HG02642 (cell line): ENCODE measurements around the gene HMGXB3.

Source experiments
- ATAC-seq: cut with Tn5 transposase; IDR thresholded peaks from one replicate; pipeline ENCODE4 v1.9.1; 2021; ENCODE audit warnings: mild to moderate bottlenecking; ENCODE audit not compliant: unreplicated experiment, poor library complexity

Gene HMGXB3

DNA sequence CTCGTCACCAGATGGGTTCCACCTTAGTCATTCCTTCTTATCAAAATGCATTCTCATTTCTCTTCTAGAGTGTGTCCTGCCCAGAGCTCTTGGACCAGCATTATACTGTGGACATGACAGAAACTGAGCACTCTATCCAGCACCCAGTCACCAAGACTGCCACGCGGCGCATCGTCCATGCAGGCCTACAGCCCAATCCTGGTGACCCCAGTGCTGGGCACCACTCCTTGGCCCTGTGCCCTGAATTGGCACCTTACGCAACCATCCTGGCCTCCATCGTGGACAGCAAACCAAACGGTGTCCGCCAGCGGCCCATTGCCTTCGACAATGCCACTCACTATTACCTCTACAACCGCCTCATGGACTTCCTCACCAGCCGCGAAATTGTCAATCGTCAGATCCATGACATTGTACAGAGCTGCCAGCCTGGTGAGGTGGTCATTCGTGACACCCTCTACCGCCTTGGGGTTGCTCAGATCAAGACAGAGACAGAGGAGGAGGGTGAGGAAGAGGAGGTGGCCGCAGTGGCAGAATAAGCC, 51.2 kb downstream of the HMGXB3 start:
- no peak for ATAC-seq

DNA sequence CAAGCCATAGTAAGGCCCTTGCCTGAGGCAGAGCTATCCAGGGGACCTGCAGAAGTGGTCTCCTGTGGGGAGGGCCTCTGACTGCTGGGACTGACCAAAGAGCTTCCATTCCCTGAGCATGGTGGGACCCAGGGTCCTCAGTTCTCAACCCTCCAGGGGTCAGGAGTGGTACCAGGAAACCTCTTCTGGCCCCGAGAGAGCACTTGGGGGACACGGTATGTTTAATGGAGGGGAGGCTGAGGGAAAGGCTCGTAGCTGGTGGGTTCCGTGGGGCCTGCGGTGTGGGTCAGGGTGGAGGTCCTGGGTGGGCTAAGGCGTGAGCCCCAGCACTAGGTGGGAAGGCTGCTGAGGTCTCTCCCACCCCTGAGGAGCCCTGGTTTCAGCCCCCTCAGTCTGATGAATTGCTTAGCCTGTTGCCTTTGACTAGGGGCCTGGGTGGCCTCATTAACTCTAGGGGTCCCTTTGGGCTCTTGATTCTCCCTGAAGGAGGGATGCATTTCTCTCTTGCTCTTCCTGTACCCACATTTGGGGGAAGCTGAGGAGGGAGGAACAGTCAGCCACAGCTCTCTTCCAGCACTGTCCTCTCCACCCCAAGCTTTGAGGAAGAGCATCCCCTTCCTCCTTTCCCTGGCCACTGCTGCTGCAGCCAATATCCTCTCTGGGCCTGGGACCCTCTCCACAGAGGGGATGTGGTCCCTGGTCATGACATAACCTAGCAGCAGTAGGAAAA, 51.9 kb downstream of the HMGXB3 start:
- no peak for ATAC-seq

DNA sequence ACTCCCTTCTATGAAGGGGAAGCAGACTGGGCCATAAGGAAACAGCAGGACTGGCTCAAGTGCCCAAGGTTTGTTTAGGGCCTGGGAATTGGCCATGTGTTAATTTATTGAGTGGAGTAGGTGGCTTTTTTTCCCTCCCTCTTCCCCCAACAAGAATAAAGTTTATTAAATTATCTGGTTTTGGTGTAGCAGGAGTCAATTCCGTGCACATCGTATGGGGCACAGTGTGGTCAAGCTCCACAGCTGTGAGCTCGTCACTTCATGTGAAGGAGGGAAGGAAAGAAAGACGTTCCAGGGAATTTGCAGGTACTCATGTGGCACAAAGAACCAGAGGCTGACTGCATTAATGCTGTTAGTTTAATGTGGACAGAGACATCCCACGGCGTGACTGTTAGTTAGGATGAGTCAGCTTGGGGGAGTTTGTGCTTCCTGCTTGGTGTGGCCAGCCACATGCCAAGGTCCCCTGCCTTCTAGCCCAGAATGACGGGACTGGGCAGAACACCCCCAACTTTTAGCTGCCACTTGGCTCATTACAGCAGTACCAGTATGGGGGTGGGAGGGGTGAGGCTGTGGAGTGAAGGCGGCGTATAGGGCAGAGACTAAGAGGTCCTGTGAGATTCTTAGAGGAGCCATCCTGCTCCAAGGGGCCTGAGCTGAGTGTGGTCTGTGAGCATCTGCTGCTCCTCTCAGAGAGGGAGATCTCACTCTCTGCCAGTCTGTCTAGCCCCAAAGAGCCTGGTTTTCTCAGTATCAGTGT, 52.6 kb downstream of the HMGXB3 start:
- no peak for ATAC-seq

DNA sequence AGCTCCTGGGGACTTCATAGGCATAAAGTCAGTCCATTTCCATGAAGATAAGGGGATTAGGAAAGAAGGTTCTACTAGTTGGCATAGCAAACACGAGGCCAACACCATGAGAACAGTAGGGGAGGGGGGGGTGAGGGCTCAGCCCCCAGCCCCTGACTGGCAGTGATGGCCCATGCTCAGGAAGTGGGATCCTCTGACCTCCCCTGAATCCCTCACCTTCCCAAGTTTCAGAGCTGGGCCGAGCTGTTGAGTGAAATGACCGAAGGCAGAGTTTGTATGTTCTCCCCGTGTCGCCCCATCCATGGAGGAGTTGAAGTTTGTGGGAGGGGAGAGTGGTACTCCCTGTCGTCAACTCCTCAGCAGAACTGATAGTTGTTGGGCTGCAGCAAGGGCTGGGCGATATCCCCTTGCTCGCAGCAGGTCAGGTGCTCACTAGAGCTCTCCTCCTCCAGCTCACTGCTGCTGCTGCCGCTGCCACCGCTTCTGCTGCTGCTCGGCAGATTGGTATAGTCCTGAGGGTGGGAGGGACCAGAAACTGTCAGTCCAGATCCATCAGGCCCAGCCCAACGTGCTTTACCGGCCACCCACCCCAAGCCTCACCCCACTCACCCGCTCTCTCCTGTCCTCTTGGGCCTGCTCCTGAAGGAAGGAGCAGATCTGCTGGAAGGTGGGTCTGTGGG, 53.3 kb downstream of the HMGXB3 start:
- ATAC-seq, result no peak

DNA sequence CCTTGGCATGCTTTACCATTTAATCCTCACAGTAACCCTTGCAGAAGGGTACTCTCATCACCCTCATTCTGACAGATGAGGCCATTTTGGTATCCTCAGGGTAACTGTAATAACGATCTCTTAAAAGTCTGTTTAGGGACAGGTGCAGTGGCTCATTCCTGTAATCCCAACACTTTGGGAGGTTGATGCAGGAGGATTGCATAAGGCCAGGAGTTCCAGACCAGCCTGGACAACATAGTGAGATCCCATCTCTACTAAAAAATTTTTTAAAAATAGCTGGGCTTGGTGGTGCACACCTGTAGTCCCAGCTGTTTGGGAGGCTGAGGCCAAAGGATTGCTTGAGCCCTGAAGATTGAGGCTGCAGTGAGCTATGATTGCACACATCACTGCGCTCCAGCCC, 54.0 kb downstream of the HMGXB3 start:
- no peak for ATAC-seq

DNA sequence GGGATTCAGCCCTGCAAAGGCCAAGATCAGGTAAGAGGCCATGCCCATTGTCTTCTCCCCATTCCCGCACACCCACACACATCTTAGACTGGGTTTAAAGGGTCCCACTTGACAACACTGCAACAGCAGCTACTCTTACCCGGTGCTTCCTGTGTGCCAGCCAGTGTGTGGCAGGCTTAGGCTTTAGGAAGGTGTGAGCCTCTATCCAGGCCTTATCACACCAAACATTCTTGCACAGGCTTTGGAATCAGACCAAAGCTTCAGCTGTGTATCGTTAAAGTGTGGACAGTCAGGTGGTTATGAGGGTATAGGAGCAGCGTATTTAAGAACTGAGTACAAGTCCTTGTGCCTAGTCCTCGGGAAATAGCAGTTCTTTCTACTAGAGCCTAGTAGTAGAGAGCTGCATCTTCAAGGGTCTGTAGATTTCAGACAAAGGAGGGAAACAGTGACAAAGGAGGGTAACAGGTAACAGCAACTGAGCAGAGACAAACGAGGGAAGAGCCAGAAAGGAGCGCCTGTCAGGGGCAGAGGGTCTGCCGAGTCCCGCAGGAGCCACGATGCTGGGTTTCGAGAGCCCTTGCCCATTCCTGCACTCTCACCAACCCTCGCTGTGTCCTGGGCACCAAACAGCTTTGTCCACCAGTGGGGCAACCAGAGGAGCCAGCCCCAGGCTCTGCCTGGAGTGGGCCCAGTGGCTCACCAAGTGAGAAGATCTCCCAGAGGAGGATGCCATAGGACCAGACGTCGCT, 55.0 kb downstream of the HMGXB3 start:
- ATAC-seq, result no peak

DNA sequence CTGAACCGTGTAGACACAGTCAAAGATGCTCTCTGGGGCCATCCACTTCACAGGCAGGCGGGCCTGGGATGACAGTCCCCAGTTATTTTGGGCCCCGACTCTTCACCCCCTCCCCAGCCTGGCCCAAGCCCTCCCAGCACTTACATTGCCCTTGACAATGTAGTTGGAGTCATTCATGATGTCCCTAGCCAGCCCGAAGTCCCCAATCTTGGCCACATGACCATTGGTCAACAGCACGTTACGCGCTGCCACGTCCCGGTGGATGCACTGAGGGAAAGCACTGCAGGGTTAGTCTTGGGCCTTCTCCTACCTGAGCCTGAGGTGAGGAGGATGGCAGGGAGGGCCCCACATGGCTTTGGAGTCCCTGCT, 55.5 kb downstream of the HMGXB3 start:
- no peak for ATAC-seq

DNA sequence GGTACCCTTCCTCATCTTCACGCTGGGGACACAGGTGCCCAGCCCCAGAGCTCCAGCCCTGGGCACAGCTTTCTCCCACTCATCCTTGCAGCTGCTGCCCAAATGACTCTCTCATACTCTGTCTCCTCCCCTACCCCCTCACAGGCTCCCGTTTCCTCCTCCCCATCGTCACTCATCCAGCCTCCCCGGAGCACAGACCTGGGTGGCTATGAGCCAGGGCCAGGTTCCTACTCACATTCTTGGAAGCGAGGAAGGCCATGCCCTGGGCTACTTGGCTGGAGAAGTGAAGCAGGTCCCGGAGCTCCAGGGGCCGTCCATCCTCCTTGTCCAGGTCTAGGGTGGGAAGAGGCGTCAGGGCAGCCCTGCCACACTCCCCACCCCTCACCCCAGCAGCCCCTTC, 56.5 kb downstream of the HMGXB3 start:
- ATAC-seq, result no peak

DNA sequence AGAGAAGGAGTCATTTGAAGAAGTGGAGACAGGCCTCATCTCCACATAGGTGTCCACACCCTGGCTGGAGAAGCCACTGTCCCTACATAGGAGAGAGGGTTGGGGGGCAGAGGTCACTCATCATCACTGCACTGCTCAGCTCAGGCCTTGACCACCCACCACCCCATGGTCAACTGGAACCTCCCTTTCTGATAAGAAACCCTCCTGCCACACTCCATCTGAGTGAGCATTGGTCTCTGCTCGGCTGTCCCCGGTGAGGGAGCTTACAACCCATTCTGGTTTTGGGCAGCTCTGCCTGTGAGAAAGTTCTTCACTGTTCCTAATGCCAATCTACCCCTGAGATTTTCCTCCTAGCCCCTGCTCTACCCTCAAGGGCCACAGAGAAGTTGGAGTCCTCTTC, 57.0 kb downstream of the HMGXB3 start:
- no peak for ATAC-seq

DNA sequence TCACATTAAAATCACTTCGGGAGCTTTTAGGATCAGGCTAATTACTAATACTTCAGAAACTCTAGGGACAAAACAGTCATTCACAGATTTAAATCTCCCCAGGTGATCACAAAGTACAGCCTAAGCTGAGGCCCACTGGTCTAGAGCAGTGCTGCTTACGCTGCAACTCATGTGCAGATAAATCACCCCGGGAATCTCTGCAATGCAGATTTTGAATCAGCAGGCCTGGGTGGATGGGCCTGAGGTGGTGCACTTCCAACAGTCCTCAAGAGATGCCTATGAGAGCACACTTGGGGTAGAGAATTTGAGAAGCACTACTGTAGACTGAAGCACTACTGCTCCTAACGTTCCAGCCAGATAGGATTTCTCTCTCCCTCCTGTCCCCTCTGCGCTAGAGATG, 57.5 kb downstream of the HMGXB3 start:
- no peak for ATAC-seq

DNA sequence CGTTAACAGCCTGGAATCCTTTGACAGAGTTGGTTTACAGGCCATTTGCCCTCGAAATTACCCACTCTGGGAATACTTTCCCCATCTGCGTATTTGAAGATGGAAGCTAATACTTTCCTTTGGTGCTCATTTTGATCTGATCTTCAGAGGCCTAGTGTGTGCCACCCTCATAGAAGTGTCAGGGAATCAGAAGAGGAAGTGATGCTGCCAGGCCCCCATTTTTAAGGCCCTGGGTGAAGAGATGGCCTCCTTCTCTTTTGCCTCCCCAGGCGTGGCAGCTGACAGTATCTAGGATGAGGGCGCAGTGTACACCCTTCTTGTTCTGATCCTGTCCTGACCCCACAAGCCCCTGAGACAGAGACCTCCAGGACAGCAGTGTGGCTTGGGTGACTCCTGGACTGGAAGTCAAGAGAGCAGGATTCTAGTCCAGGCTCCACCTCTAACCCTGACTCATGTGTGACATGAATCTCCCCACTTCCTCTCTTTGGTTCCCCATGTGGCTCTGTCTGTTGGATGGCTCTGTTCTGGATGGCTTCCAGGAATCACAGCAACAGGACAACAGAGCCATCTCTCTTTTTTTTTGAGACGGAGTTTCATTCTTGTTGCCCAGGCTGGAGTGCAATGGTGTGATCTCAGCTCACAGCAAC, 58.1 kb downstream of the HMGXB3 start:
- ATAC-seq, result no peak

DNA sequence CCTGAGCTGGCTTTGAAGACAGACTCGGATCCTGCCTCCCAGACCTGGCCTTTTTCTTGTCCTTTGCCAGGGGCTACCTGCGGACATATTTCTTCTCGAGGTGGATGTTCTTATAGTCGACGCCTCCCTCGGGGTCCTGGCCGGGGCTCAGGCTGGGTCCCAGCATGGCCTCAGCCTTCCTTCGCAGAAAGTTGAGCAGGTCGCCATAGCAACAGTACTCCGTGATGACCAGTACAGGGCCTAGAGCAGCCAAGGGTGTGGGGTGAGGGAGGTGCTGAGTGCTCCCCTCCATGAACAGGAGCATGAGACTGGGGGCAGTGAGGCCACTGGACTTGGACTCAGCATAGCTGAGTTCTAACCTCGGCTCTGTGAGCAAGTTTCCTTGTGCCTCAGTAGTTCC, 59.1 kb downstream of the HMGXB3 start:
- no peak for ATAC-seq

DNA sequence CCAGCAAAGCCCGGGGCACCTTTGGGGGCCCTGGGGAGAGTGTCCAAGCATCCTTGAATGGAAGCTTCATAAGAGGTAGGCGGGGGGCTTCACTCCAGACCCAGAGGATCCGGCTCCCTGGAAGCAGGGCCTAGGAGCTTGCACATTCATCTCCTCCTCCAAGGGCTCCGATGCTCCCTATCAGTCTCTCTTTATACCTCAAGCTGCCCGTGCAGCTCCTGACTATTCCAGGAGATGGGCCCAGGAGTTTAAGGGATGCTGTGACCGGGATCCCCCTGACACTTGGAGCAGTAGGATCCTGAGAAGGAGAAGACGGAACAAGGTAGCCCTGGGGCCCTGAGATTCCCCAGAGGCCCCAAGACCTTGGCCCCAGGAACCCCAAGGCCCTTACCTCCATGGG, 59.9 kb downstream of the HMGXB3 start:
- no peak for ATAC-seq

DNA sequence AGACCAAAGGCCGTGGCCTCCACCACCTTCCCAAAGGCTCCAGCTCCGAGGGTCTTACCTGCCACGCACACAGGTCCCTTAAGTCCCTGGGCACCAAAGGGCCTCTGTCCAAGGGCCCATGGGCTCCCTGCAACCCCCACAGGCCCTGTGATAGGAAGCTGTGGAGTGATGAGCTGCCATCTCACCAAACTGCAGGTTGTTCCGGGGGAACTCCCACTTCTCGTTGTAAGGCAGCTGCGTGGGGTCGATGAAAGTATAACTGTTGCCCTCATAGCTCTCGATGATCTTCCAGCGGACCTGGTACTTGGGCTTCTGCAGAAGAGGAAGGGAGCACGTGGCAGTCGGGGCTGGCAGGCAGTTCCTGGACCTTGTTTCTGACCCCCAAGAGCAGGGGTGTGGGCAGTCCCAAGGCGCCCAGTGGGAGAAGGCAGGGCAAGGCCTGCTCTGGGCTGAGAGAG, 61.0 kb downstream of the HMGXB3 start:
- no peak for ATAC-seq

DNA sequence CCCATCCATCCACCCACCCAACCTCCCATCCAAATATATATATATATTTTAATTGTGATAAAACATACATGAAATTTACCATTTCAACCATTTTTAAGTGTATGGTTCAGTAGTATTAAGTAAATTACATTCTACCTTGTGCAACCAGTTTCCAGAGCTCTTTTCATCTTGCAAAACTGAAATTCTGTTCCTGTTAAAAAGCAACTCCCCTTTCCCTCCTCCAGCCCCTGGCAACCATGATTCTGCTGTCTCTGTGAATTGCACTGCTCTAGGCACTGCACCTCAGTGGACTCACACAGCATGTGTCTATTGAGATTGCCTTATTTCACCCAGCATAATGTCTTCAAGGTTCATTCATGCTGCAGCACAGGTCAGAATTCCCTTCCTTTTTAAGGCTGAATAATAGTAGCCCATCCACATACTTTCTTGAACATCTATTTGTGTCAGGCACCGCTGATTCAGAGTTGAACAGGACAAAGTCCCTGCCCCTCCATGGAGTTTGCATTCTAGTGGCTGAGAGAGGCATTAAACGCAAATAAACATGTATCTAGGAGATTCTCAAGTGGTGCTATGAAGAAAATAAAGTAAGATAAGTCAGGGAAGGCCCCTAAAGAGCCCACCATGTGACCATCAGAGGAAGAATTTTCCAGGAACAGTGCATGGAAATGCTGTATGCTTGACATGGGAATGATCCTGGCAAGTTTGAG, 61.8 kb downstream of the HMGXB3 start:
- ATAC-seq, result no peak

DNA sequence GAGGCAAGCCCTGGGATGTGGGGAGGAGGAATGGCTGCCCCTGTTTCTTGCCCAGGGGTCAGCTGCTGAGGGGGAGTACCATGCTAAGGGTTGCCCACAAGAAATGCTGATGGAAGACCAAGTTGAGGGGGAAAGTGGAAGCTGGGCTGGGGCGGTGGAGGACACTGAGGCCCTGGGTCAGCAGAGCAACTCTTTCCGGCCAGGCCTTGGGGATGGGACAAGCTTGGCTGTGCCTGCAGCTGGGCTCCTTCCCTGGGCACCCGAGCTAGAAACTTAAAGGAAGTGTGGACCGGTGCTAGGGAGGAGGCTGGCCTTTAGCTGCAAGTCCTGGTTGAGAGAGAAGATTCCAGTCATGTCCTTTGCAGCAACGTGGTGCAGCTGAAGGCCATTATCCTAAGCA, 63.1 kb downstream of the HMGXB3 start:
- ATAC-seq, result no peak

DNA sequence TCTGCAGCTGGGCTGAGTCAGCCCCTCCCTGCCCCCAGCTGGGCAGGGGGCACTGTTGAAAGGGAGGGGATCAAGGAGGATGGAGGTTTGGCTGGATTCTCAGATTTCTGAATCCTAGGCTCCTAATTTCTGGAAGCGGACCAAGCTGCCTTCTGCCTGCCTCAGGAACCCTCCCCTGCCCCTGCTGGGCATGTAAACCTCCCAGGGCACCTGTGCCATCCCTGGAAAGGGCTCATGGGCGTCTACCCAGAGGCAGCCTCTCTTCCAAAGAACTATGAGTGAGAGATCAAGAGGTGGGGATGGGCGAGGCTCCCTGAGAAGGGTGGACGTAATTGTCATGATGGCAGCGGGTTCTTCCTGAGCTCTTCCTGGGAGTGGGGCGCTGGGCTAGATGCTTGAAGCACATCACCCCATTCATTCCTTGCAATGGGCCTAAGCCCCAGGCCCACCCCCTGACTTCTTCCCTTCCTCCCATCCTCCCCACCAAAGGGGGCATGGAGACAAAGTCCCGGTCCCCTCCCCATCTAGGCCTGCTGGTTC, 64.2 kb downstream of the HMGXB3 start:
- ATAC-seq, result no peak

DNA sequence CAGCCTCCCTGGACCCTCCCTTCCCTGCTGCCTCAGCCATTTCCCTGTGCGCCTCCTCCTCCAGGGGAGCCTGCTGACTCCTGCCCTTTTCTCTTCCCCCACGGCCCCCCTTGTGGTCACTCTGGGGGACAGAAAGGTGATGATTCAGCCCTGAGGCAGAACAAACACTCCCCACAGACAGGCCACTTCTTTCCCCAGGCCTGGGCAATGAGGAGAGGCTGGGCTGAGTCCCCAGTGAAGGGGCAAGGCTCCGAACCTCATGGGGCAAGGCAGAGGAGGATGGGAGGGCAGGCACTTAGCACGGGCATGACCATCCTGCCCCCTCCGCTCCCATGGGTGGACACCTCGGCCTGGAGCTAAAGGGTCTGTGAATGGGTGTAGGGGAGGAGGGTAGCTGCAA, 64.8 kb downstream of the HMGXB3 start:
- no peak for ATAC-seq

DNA sequence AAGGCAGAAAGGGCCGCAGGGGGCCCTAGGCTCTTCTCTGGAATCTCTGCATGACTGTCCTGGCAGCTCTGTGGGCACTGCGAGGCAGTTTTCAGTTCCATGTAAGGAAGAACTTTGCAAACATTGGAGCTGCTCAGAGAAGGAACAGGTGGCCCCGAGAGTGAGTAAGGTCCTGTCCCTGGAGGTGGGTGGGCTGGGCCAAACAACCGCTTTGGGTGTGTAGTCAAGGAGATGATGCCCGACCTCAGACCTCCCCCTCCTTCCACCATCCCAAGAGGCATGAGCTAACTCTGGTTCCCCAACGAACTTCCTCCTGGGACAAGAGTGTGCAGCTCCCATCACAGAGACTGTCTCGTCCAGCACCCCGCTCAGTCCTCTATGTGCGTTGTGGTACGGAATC, 65.3 kb downstream of the HMGXB3 start:
- ATAC-seq, result no peak
